H1 (cell line): ENCODE data around the gene MTFMT. TPM values are rescaled to one million over a fixed set of nuclear protein-coding genes. Genes with fewer than 3 reads are reported as not detected.
A peak's percentile ranks its signal among the peaks of the same experiment; 100 is the strongest.

Experiments used
- CTCF ChIA-PET: fragments of 300-600 bp; sonication (Branson Sonifier 250); formaldehyde crosslinking; loops from one replicate; lab custom pipeline; 2021; ENCODE audit not compliant: partially characterized antibody; lab: Charles Lee
- POLR2A ChIA-PET: fragments of 300-600 bp; sonication (Branson Sonifier 250); formaldehyde crosslinking; loops from one replicate; lab custom pipeline; 2021; ENCODE audit warnings: inconsistent platforms; ENCODE audit not compliant: partially characterized antibody; lab: Charles Lee
- DNase-seq, 2 experiments: peaks; one replicate each; pipeline versions ENCODE4 v3.0.0 to v3.0.0-alpha.2; 2010 to 2022; ENCODE audit warnings: low spot score in 2 of 2, low read depth in 1 of 2, mixed read lengths in 1 of 2
- FAIRE-seq: peaks from 2 replicates; lab custom pipeline; 2011; peaks lifted over from hg19 to GRCh38; lab: Jason Lieb, UNC
- H2AFZ ChIP-seq: 2 replicates; pipeline ENCODE4 v1.8.1; 2012; ENCODE audit warnings: low read length, inconsistent platforms
- H2AK5ac ChIP-seq: 2 replicates; pipeline ENCODE4 v1.6.1; 2013; ENCODE audit warnings: low read depth, low read length
- H2BK120ac ChIP-seq: replicated peaks from 2 replicates; pipeline ENCODE3; 2013; ENCODE audit warnings: low read depth, low read length, inconsistent platforms
- H2BK12ac ChIP-seq: 2 replicates; pipeline ENCODE4 v1.6.1; 2013; ENCODE audit warnings: low read depth, low read length
- H2BK15ac ChIP-seq: 2 replicates; pipeline ENCODE4 v1.6.1; 2013; ENCODE audit warnings: low read length
- H2BK20ac ChIP-seq: 2 replicates; pipeline ENCODE4 v1.6.1; 2013; ENCODE audit warnings: low read length
- H2BK5ac ChIP-seq: 2 replicates; pipeline ENCODE4 v1.6.1; 2013; ENCODE audit warnings: low read depth, low read length
- H3K14ac ChIP-seq: 2 replicates; pipeline ENCODE4 v1.6.1; 2013; ENCODE audit warnings: inconsistent platforms; ENCODE audit not compliant: insufficient read length
- H3K18ac ChIP-seq: 2 replicates; pipeline ENCODE4 v1.6.1; 2013; ENCODE audit warnings: low read length; ENCODE audit errors: extremely low read depth
- H3K23ac ChIP-seq: 2 replicates; pipeline ENCODE4 v1.6.1; 2013; ENCODE audit warnings: inconsistent platforms; ENCODE audit not compliant: insufficient read length
- H3K23me2 ChIP-seq: 2 replicates; pipeline ENCODE4 v1.6.1; 2013; ENCODE audit warnings: low read depth, low read length
- H3K27ac ChIP-seq: 2 replicates; pipeline ENCODE4 v1.6.1; 2011; ENCODE audit warnings: low read depth, low read length, inconsistent platforms
- H3K27me3 ChIP-seq, 4 experiments: replicated peaks in 1 of 4; 1 replicate in 1 of 4; 2 replicates in 3 of 4; pipeline versions ENCODE4 v1.6.1 to v1.8.1; 2011 to 2013; ENCODE audit warnings: low read length in 3 of 4, mild to moderate bottlenecking in 3 of 4, inconsistent platforms in 2 of 4, mixed read lengths in 2 of 4, moderate library complexity in 1 of 4; ENCODE audit not compliant: control insufficient read depth in 3 of 4, insufficient read depth in 3 of 4; ENCODE audit errors: extremely low read depth in 1 of 4
- H3K36me3 ChIP-seq, 4 experiments: 2 replicates each; pipeline versions ENCODE4 v1.6.1 to v1.8.1; 2011 to 2013; ENCODE audit warnings: mild to moderate bottlenecking in 4 of 4, low read length in 3 of 4, moderate library complexity in 2 of 4, control low read depth in 1 of 4, inconsistent platforms in 1 of 4; ENCODE audit not compliant: insufficient read depth in 4 of 4, control insufficient read depth in 2 of 4
- H3K4ac ChIP-seq: replicated peaks from 2 replicates; pipeline ENCODE3; 2013; ENCODE audit warnings: low read length, low read depth, mixed read lengths, inconsistent platforms; ENCODE audit not compliant: insufficient read length
- H3K4me1 ChIP-seq, 4 experiments: replicated peaks in 1 of 4; 1 replicate in 1 of 4; 2 replicates in 3 of 4; pipeline versions ENCODE4 v1.6.1 to v1.8.1; 2011 to 2013; ENCODE audit warnings: low read length in 3 of 4, inconsistent platforms in 2 of 4, mixed read lengths in 1 of 4; ENCODE audit not compliant: insufficient read depth in 4 of 4, control insufficient read depth in 3 of 4
- H3K4me2 ChIP-seq, 2 experiments: 2 replicates each; pipeline versions ENCODE4 v1.6.1 to v1.8.1; 2011 to 2013; ENCODE audit warnings: low read depth in 2 of 2, low read length in 2 of 2, control low read depth in 1 of 2, inconsistent platforms in 1 of 2, mild to moderate bottlenecking in 1 of 2; ENCODE audit not compliant: insufficient read depth in 1 of 2
- H3K4me3 ChIP-seq, 4 experiments: fragments of 200-600, 300-600 bp in 1 of 4; sonication (generic), shearing (Covaris generic), sonication (Bioruptor Twin) in 1 of 4; 2 replicates each; pipeline versions ENCODE4 v1.5.1 to v1.8.1; 2011 to 2016; ENCODE audit warnings: low read length in 4 of 4, low read depth in 3 of 4, control low read depth in 2 of 4, inconsistent platforms in 2 of 4, mild to moderate bottlenecking in 2 of 4, mixed read lengths in 1 of 4, moderate library complexity in 1 of 4; ENCODE audit not compliant: insufficient read depth in 2 of 4; ENCODE audit errors: extremely low read depth in 1 of 4
- H3K56ac ChIP-seq: replicated peaks from 2 replicates; pipeline ENCODE3; 2013; ENCODE audit warnings: low read depth, mild to moderate bottlenecking, mixed read lengths, low read length, inconsistent platforms; ENCODE audit not compliant: insufficient read length
- H3K79me1 ChIP-seq: 2 replicates; pipeline ENCODE4 v1.6.1; 2013; ENCODE audit warnings: low read depth, low read length, control low read depth
- H3K79me2 ChIP-seq, 2 experiments: 2 replicates each; pipeline versions ENCODE4 v1.6.1 to v1.8.1; 2012 to 2013; ENCODE audit warnings: low read length in 2 of 2, mild to moderate bottlenecking in 2 of 2, inconsistent platforms in 1 of 2; ENCODE audit not compliant: insufficient read depth in 2 of 2, control insufficient read depth in 1 of 2
- H3K9ac ChIP-seq, 4 experiments: replicated peaks in 1 of 4; 1 replicate in 1 of 4; 2 replicates in 3 of 4; pipeline versions ENCODE4 v1.6.1 to v1.8.1; 2011 to 2013; ENCODE audit warnings: low read depth in 3 of 4, low read length in 3 of 4, control low read depth in 2 of 4, mild to moderate bottlenecking in 2 of 4, moderate library complexity in 2 of 4, inconsistent platforms in 1 of 4; ENCODE audit errors: extremely low read depth in 1 of 4
- H3K9me3 ChIP-seq, 2 experiments: 2 replicates each; pipeline versions ENCODE4 v1.6.1 to v1.8.1; 2012 to 2013; ENCODE audit warnings: mild to moderate bottlenecking in 2 of 2, moderate library complexity in 2 of 2, control low read depth in 1 of 2, inconsistent platforms in 1 of 2, low read depth in 1 of 2, low read length in 1 of 2, mixed read lengths in 1 of 2; ENCODE audit not compliant: insufficient read depth in 2 of 2
- H4K20me1 ChIP-seq, 2 experiments: replicated peaks in 1 of 2; 2 replicates each; pipeline versions ENCODE3 to v1.8.1; 2011 to 2013; ENCODE audit warnings: inconsistent platforms in 2 of 2, low read length in 2 of 2, mild to moderate bottlenecking in 1 of 2; ENCODE audit not compliant: insufficient read depth in 2 of 2, control insufficient read depth in 1 of 2
- H4K5ac ChIP-seq: 2 replicates; pipeline ENCODE4 v1.6.1; 2013; ENCODE audit warnings: low read length, low read depth, mixed read lengths, inconsistent platforms; ENCODE audit not compliant: insufficient read length
- H4K8ac ChIP-seq: 2 replicates; pipeline ENCODE4 v1.8.0; 2013; ENCODE audit warnings: mild to moderate bottlenecking, moderate library complexity, low read length, inconsistent platforms; ENCODE audit not compliant: insufficient read depth; ENCODE audit errors: extremely low read depth
- H4K91ac ChIP-seq: replicated peaks from 2 replicates; pipeline ENCODE3; 2013; ENCODE audit warnings: low read length, mixed read lengths, inconsistent platforms; ENCODE audit not compliant: insufficient read length
- ASH2L ChIP-seq: fragments of 200-600, 300-600 bp; sonication (generic); IDR thresholded peaks from one replicate; pipeline ENCODE4 v1.7.1; 2017; ENCODE audit warnings: low read length
- BACH1 ChIP-seq: IDR thresholded peaks from 2 replicates; pipeline ENCODE4 v1.6.1; 2012; ENCODE audit warnings: low read length, improper control_type of control experiment
- NRF1 ChIP-seq: IDR thresholded peaks from 2 replicates; pipeline ENCODE4 v1.6.1; 2011; ENCODE audit warnings: mild to moderate bottlenecking, low read depth, low read length, improper control_type of control experiment
- POLR2A ChIP-seq, 2 experiments: IDR thresholded peaks; 1 replicate in 1 of 2; 2 replicates in 1 of 2; pipeline ENCODE4 v1.6.1; 2011; ENCODE audit warnings: low read depth in 2 of 2, low read length in 2 of 2, mild to moderate bottlenecking in 2 of 2; ENCODE audit errors: control extremely low read depth in 1 of 2
- POU5F1 ChIP-seq: IDR thresholded peaks from 2 replicates; pipeline ENCODE4 v1.6.1; 2011; ENCODE audit warnings: low read depth, mild to moderate bottlenecking, low read length, moderate library complexity
- SAP30 ChIP-seq: fragments of 300-600 bp; sonication (generic); IDR thresholded peaks from 2 replicates; pipeline ENCODE4 v1.7.1; 2012; ENCODE audit warnings: low read length, moderate library complexity, mild to moderate bottlenecking, inconsistent platforms; ENCODE audit not compliant: insufficient read depth, insufficient replicate concordance
- SIN3A ChIP-seq, 2 experiments: IDR thresholded peaks in 1 of 2; conservative IDR thresholded peaks in 1 of 2; 2 replicates each; pipeline ENCODE4 v1.6.1; 2011 to 2012; ENCODE audit warnings: low read length in 2 of 2, improper control_type of control experiment in 1 of 2, low read depth in 1 of 2, mild to moderate bottlenecking in 1 of 2
- SIRT6 ChIP-seq: IDR thresholded peaks from one replicate; pipeline ENCODE4 v1.7.1; 2012; ENCODE audit warnings: low read length, inconsistent platforms
- SP4 ChIP-seq: IDR thresholded peaks from 2 replicates; pipeline ENCODE4 v1.6.1; 2012; ENCODE audit warnings: low read length, inconsistent platforms
- TAF1 ChIP-seq: IDR thresholded peaks from 2 replicates; pipeline ENCODE4 v1.6.1; 2011; ENCODE audit warnings: mild to moderate bottlenecking, low read depth, low read length
- TCF12 ChIP-seq: IDR thresholded peaks from 2 replicates; pipeline ENCODE4 v1.6.1; 2011; ENCODE audit warnings: low read depth, mild to moderate bottlenecking, low read length
- YY1 ChIP-seq: IDR thresholded peaks from 2 replicates; pipeline ENCODE4 v1.6.1; 2011; ENCODE audit warnings: low read depth, mild to moderate bottlenecking, low read length
- WGBS, 2 experiments: shearing (Covaris generic) in 1 of 2; methylation state at CpG; one replicate each; pipeline versions ENCODE4 v1.1.6 to v1.1.7; 2013 to 2015; ENCODE audit warnings: low lambda C conversion rate in 2 of 2, mixed read lengths in 2 of 2, inconsistent platforms in 1 of 2, low coverage in 1 of 2, missing lambda C conversion rate in 1 of 2; ENCODE audit not compliant: insufficient replicate concordance in 2 of 2, insufficient coverage in 1 of 2, insufficient read length in 1 of 2; ENCODE audit errors: extremely low coverage in 1 of 2, missing lambda C conversion rate in 1 of 2; 5-methylcytosine and 5-hydroxymethylcytosine counted together
- polyA plus RNA-seq, 7 experiments: library from polyadenylated mRNA; depleted of rRNA in 3 of 7; stranded (reverse) in 5 of 7; unstranded in 2 of 7; fragments of >200 nt in 5 of 7; fragments of 200-250 nt in 2 of 7; gene quantifications; 1 replicate in 5 of 7; 2 replicates in 1 of 7; 4 replicates in 1 of 7; pipeline versions ENCODE4 v1.2.1 to v1.2.3, GENCODE V29; 2011 to 2013; ENCODE audit warnings: missing spikeins in 2 of 7, mixed read lengths in 2 of 7
- total RNA-seq: library from RNA; stranded (reverse); fragmentation: NEBNext Ultra II Directional; extraction: Animal tissue kit (Norgen Biotek cat#: 25700); gene quantifications from 2 replicates; pipeline ENCODE4 v1.2.1, GENCODE V29; 2021
- TF ChIP-seq, protein P1 (sequence below): IDR thresholded peaks from 2 replicates; pipeline ENCODE4 v1.6.1; 2011; ENCODE audit warnings: low read length, improper control_type of control experiment

Gene MTFMT
- total and polyA plus RNA-seq, 2 of the 8 experiments (the other 6 are each of a cell fraction or from before 2014, with no cell fraction given) = 7.7 to 20.8 TPM

DNA sequence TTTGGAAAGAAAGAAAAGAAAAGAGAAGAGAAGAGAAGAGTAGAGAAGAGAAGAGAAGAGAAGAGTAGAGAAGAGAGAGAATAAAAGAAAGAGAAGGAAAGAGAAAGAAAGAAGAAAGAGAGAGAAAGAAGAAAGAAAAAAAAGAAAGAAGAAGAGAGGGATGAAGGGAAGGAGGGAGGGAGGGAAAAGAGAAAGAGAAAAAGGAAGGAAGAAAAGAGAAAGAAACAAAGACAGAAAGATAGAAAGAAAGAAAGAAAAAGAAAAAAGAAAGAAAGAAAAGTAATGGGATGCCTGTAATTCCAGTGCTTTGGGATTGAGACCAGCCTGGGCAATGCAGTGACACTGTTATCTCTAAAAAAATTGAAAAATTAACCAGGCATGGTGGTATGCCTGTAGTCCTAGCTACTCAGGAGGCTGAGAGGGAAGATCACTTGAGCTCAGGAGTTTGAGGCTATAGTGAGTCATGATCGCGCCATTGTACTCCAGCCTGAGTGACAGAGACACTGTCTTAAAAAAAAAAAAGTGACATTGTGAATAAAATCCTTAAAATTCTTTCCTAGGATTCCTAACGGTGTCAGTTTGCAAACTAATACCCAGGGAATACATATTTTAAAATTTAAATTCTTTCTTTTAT lies 36.7 kb upstream of the MTFMT start:
- Histone ChIP-seq H2AFZ (no peak overlapping the region), H3K56ac (no peak overlapping the region), H2BK15ac (no peak overlapping the region), H3K27me3 (peaks cover 0 to 6% (median 1%) of the 10 kb centered on the region in 4 experiments; a peak in 3 of 7 replicates), H3K4me3 (peak overlapping the region in 1 of 4 experiments; percentile 71; a peak in 2 of 8 replicates), H3K14ac (no peak overlapping the region), H3K18ac (no peak overlapping the region), H2BK12ac (no peak overlapping the region), H3K79me2 (no peaks in the 10 kb centered on the region), H3K23me2 (peaks cover 6% of the 10 kb centered on the region; the same call in 1 of the 2 replicates), H4K8ac (no peak overlapping the region), H3K4ac (no peak overlapping the region), H2BK120ac (no peak overlapping the region), H3K9ac (no peak overlapping the region), H2AK5ac (no peak overlapping the region), H4K5ac (no peak overlapping the region), H3K4me2 (peak overlapping the region; percentile 82 to 90; a peak in 3 of 4 replicates), H2BK20ac (no peak overlapping the region), H3K4me1 (peaks cover under 1 to 12% (median 4%) of the 10 kb centered on the region in 4 experiments; a peak in 3 of 7 replicates), H3K23ac (no peak overlapping the region), H3K9me3 (no peaks in the 10 kb centered on the region), H2BK5ac (no peak overlapping the region), H4K91ac (no peak overlapping the region), H3K36me3 (no peaks in the 10 kb centered on the region), H3K27ac (no peak overlapping the region), H3K79me1 (peaks cover 3% of the 10 kb centered on the region; the same call in 1 of the 2 replicates), H4K20me1 (no peaks in the 10 kb centered on the region)
- ChIA-PET POLR2A (interaction anchor here (1.4 to 8.0 kb wide), 3 partner anchors 12 to 239 kb away, joined by 3 to 93 read pairs (median 4); partner anchors contain the start of genes KBTBD13 and RNU5B-1), CTCF (interaction anchor here (0.6 to 33.2 kb wide), 9 partner anchors 8 to 1257 kb away, joined by 3 to 1213 read pairs (median 5); partner anchors contain the start of genes KBTBD13, RASL12 and SLC51B)
- 60% methylated on average over 3 of the region's 3 CpGs; no CpG with 5 or more reads in 1 of the 2 experiments for WGBS, 2 experiments
- DNase-seq (no peak), FAIRE-seq (peak; percentile 36)
- TF ChIP-seq SP4 = no peak
- no peak for TF ChIP-seq YY1
- TF ChIP-seq, protein P1, sequence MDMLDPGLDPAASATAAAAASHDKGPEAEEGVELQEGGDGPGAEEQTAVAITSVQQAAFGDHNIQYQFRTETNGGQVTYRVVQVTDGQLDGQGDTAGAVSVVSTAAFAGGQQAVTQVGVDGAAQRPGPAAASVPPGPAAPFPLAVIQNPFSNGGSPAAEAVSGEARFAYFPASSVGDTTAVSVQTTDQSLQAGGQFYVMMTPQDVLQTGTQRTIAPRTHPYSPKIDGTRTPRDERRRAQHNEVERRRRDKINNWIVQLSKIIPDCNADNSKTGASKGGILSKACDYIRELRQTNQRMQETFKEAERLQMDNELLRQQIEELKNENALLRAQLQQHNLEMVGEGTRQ = no peak
- no peak for TF ChIP-seq ASH2L
- TF ChIP-seq TAF1 = no peak
- no peak for TF ChIP-seq NRF1
- TF ChIP-seq TCF12 = no peak
- TF ChIP-seq SAP30 = no peak
- TF ChIP-seq BACH1 = no peak
- no peak for TF ChIP-seq POU5F1
- no peak for TF ChIP-seq SIN3A (conservative IDR thresholded peaks at IDR 0.05 in 1 of 2, IDR thresholded peaks at IDR 0.05 in 1 of 2; ENCODE audit: low read depth in 1 of 2, low read length in 2 of 2)
- no peak for TF ChIP-seq SIRT6
- no peak for TF ChIP-seq POLR2A (IDR thresholded peaks at IDR 0.05; ENCODE audit: control extremely low read depth in 1 of 2, low read depth in 2 of 2, low read length in 2 of 2)
